GM19193 (cell line): ENCODE results near the gene JMY.

Source experiments
- POLR2A ChIP-seq: IDR thresholded peaks from 4 replicates; pipeline ENCODE4 v1.6.1; 2011; ENCODE audit not compliant: insufficient read depth, insufficient read length; ENCODE audit errors: extremely low read depth

Gene JMY

DNA sequence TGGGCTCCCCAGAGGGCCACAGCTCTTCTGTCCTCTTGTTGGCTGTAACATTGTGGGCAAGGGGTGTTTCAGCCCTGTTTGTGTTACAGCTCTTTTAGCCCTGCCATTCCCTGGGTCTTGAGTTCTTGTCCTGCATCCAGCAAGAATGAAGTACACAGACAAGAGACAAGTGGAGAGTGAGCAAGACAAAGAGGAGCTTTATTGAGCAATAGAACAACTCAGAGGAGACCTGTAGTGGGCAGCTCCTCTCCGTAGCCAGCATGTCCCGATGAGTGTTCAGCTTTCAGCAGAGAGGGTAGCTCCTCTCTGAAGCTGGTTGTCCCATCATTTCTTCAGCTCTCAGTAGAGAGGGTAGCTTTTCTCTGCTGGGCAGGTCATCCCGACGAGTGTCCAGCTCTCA is 22.9 kb downstream of the JMY start:
- no peak for TF ChIP-seq POLR2A

DNA sequence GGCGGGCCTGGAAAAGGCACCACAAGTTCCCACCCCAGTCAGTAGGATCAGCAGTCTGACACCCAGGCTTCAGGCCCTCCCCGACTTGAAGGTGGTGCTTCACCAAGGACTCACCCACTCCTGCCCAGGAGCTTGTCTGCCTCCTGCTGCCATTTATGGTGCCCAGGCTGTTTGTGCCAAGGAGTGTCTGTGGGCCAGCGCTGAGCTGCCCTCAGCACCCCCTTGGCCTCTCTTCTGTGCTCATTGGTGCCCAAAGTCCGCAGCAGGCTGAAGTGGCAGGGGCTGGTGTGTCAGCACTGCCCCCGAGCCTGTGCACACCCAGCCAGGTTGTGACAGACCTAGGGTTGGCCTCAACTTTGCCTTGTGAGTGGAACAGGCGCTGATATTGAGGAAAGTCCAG is 23.5 kb downstream of the JMY start:
- TF ChIP-seq POLR2A = no peak

DNA sequence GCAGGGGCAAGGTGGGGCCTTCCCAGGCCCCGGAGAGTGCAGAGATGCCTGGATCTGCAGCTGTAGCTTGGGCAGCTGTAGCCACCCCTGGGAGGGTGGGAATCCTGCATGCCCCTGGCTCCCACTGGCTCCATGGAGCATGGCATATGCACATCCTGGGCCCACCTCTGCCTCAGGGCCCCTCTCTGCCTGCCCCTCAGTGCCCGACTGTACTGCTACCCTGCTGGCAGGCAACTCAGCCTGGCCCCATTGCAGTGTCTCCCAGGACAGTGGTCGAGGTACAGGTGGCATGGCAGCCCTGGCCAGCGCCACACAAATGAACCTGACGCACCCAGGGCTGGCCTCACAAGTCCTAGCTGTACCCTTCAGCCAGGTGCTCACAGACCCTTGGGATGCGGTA is 23.9 kb downstream of the JMY start:
- no peak for TF ChIP-seq POLR2A

DNA sequence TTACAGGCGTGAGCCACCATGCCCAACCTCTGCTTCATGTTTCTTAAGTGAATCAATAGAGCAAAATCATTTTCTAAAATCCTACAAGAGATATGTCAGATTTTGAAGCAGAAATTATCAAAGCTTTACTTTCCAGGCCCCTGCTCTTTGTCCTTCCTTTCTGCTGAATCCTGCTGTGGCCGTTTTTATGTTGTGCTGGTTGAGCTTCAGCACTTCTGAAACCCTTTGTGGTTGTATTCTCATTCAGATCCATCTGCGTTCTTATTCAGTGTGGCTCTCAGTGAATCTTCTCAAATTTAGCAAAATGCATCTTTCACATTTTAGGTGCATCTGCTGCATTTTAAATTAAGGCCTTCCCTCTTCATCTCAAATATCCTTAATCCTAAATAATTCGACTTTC is 26.0 kb downstream of the JMY start:
- TF ChIP-seq POLR2A = no peak

DNA sequence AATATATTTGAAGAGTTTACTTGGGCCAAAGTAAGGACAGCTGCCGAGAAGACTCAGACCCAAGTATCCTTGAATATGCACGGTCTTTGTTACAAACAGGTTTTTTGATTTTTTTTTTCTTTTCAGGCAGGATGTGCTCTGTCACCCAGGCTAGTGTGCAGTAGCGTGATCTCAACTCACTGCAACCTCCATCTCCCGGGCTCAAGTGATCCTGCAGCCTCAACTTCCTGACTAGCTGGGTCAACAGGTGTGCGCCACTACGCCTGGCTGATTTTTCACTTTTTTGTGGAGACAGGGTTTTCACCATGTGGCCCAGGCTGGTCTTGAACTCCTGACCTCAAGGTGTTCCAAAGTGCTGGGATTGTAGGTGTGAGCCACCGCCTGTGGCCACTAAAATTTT is 27.4 kb downstream of the JMY start:
- TF ChIP-seq POLR2A = no peak

DNA sequence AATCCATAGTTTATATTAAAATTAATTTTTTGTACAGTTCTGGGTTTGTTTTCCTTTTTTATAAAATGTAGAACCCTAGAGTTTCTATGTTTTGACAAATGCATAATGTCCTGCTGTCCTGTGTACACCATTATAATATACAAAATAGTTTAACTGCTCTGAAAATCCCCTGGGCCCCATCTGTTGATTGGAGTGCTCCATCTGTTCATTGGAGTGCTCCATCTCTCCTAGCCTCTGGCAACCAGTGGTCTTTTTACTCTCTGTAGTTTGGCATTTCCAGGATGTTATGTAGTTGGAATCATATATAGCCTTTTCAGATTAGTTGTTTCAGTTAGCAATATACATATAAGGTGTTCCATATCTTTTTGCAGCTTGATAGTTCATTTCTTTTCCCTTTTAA is 31.2 kb downstream of the JMY start:
- TF ChIP-seq POLR2A = no peak

DNA sequence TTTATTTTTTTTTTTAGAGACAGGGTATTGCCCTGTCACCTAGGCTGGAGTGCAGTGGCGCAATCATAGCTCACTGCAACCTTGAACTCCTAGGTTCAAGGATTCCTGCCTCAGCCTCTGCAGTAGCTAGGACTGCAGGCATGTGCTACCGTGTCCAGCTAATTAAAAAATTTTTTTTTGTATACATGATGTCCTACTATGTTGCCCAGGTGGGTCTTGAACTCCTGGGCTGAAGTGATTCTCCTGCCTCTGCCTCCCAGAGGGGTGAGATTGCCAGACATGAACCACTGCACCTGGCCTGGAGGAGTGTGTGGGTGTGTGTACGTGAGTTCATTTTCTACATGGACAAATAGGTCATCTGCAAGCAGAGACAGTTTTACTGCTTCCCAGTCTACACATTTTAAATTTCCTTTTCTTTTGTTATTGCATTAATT is 33.8 kb downstream of the JMY start:
- TF ChIP-seq POLR2A = no peak

DNA sequence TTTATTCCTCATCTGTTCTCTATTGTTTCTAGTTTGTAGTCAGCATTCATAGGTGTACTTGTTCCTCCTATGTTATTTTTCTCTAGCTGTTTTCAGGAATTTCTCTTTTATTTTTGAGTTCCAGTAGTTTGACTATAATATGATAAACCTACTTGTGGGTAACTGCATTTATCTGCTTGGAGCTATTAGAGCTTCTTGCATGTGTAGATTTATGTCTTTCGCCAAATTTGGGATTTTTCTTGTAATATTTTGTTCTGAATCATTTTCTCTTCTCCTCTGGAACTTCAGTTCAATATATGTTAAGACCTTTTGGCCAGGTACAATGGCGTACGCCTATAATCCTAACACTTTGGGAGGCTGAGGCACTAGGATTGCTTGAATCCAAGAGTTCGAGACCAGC is 37.4 kb downstream of the JMY start:
- TF ChIP-seq POLR2A = no peak

DNA sequence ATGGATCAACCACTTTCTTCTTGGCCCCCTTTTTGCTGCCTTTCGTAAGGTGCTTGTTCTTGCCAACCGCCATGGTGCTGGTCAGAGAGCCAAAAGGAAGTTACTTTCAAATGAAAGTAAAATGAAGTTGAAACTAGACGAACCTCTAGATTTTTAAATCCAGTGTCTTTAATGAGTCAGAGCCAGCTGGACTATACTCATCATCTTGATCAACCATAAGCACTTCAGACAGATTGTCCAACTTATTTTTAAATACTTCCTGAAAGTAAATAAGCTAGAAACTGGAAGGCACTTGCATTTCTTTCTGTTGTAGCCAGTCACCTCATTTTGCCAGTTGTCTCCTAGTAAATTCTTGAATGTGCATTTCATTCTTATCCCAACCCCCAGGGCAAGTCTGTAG is 48.9 kb downstream of the JMY start:
- TF ChIP-seq POLR2A = no peak

DNA sequence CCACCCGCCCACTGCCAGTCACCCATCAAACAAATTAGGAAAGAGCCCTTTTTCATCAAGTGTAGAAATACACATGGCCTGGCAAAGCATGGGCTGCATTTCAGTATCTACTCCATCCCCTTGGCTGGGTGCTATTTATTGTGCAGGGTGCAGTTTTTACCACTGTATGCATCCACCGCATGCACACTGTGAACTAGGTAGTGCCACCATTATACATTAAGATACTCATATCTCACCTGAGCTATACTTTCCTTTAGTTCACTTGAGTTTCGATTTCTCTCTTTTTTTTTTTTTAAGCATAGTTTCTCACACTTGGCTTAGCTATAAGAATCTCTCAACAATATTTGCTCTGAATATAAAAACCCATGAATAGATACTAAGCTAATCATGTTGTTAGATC is 49.4 kb downstream of the JMY start:
- no peak for TF ChIP-seq POLR2A

DNA sequence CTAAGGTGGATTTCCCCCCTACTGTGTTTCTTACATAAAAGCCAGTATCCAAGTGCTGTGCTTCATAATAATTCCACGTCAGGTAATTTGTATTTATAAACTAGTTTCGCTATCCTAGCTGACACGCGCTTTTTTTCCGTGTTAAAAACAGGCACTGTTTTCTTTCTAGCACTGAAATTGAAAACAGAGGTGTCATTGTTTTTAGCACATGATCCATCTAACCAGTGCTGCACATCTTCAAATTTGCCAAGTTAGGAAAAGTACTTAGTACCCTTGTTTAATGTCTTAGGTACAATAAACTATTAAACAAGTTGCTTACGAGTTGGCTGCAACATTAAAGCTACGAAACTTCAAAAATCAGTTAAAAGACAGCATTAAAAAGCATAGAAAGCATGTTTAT is 49.9 kb downstream of the JMY start:
- TF ChIP-seq POLR2A = no peak

DNA sequence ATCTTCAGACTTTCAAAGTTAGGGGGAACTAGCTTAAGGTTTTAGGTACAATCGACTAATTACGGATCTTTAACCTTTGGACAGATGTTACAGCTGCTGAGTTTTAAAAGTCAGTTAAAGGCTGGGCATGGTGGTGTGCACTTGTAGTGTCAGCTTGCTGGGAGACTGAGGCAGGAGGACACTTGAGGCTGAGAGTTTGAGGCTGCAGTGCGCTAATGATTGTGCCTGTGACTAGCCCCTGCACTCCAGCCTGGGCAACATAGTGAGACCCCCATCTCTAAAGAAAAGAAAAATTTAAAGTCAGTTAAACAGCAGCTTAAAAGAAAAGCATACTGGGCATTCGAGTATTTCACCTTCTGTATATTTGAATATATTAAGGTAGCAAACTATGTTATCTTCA is 51.4 kb downstream of the JMY start:
- TF ChIP-seq POLR2A = no peak

DNA sequence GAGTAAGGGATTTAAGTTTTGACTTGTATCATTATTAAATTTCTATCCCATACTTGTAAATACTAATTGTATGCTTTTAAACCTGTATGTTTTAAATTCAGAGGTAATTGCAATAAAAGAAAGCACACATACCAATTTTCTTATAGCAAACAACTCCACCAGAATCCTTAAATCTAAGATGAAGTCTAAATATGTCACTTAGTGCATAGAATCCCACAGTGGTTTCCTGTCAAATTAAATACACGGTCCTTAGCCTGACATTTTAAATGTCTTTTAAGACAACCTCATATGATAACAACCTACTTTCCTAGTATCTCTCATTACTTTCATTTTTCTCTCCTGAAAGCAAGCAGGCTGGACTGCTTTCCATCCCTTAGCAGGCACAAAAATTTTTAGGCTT is 52.0 kb downstream of the JMY start:
- no peak for TF ChIP-seq POLR2A

DNA sequence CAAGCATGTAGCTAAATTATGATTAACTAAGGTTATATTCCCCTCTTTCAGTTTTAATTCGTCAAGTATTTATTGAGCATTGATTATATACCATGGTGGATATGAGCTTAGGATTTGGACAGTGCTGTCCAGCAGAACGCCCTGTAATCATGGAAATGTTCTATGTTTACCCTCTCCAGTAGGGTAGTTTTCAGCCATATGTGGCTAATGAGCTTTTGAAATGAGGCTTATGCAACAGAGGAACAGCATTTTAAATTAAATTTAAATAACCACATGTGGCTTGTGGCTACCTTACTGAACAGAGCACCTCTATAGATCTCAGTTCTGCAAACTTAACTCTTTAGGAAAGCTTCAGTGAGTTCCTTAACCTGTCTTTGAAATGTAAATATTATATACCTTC is 59.1 kb downstream of the JMY start:
- no peak for TF ChIP-seq POLR2A

DNA sequence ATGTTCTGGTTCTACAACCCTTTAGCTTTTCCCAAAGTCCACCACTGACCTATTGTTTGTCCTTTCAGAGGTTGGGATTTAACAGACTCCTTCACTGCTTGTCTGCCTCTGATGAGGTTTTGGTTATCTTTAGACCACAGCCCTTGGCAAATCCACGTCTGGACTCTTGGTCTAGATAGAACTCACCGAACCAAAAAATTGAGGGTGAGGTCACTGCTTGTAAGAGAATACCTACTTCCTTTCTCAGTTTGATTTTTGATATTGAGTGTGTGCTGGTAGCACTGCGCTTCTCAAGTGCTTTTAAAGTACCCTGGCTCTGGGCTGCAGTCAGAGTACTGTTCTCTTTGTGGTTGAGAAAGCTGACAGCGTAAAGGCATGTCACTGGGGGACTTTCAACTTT is 61.7 kb downstream of the JMY start:
- TF ChIP-seq POLR2A = no peak

DNA sequence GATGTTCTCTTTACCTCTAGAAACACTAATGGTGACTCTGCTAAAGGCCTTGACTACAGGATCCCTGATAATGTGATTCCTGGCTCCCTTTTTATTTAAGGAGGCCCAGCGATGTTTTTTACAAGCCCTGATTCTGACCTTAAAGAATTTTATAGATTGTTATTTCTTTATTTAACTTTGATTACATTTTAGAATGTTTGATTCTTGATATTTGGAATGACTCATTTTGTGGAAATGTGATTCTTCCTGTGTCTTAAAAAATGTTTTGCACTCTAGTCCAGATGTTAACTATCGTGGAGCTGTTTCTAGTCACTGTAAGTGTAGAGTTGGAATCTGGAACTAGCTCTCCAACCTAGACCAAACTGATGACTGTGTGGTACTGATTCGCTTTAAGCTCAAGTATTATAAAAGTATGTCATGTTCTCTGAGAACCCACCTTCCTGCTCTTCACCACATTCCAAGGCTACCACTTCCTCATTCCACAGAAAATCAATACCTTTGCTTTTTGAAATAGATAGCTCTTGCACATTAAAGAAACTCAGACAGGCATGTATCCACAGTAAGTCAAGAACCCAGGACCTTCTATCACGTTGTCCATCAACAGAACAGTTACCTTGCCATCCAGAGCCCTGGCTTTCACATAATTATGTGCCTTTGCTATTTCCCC is 65.2 kb downstream of the JMY start:
- TF ChIP-seq POLR2A = no peak

DNA sequence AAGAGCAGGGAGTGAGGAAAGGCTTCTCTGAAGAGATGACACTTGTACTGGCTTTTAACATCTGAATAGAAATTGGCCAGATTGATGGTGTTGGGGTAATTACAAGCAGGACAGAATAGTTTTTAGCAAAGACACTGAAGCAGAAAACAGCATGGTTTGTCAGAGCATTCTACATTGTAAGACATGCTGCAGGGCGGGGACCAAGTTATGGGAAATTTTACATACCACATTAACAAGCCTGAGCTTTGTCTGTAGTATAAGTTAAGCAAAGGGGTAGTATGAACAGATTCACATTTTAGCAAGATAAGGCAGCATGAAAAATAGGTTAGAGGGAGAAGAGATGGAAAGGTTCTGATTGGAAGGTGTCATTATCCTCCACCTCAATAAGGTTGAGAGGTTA is 66.5 kb downstream of the JMY start:
- no peak for TF ChIP-seq POLR2A
